BLaER1 (cell line): ENCODE data around the gene ATP2B2.

Experiments
- H3K27ac ChIP-seq: shearing (Covaris generic); formaldehyde crosslinking; 2 replicates; pipeline ENCODE4 v1.8.1; 2022
- H3K27me3 ChIP-seq: shearing (Covaris generic); formaldehyde crosslinking; 2 replicates; pipeline ENCODE4 v1.8.1; 2022
- H3K36me3 ChIP-seq: shearing (Covaris generic); formaldehyde crosslinking; 2 replicates; pipeline ENCODE4 v1.8.1; 2022
- H3K4me1 ChIP-seq: shearing (Covaris generic); formaldehyde crosslinking; 2 replicates; pipeline ENCODE4 v1.8.1; 2022
- H3K4me2 ChIP-seq: shearing (Covaris generic); formaldehyde crosslinking; 2 replicates; pipeline ENCODE4 v1.8.1; 2022
- H3K4me3 ChIP-seq: shearing (Covaris generic); formaldehyde crosslinking; 2 replicates; pipeline ENCODE4 v1.8.1; 2022
- H3K9ac ChIP-seq: shearing (Covaris generic); formaldehyde crosslinking; 2 replicates; pipeline ENCODE4 v1.8.1; 2022
- H3K9me3 ChIP-seq: shearing (Covaris generic); formaldehyde crosslinking; 2 replicates; pipeline ENCODE4 v1.8.1; 2022
- H4K20me1 ChIP-seq: shearing (Covaris generic); formaldehyde crosslinking; 2 replicates; pipeline ENCODE4 v1.8.1; 2022
- Cebpa-rat ChIP-seq: shearing (Covaris generic); IDR thresholded peaks from 2 replicates; pipeline ENCODE4 v1.8.1; 2022

Gene ATP2B2

GRCh38 chr3:10395196-10395595, 110.2 kb downstream of the ATP2B2 start:
- Histone ChIP-seq H3K27me3 (no peaks in the 10 kb centered on the region), H3K9me3 (no peaks in the 10 kb centered on the region), H3K4me2 (peak overlapping the region; percentile 97), H3K36me3 (peaks cover 54% of the 10 kb centered on the region), H4K20me1 (no peaks in the 10 kb centered on the region), H3K27ac (peak overlapping the region; percentile 90), H3K4me1 (peaks cover 88% of the 10 kb centered on the region), H3K4me3 (no peak overlapping the region), H3K9ac (peak overlapping the region; percentile 52; the same call in 1 of the 2 replicates)
- TF ChIP-seq Cebpa-rat = no peak

- peaks cover 94% of the 10 kb centered on the region for H3K4me1 ChIP-seq
- peak overlapping the region; percentile 97 for H3K4me2 ChIP-seq
- H3K4me3 ChIP-seq = no peak overlapping the region
- H3K36me3 ChIP-seq = peaks cover 48% of the 10 kb centered on the region
- no peak for TF ChIP-seq Cebpa-rat
- H3K9ac ChIP-seq = peak overlapping the region; percentile 74; the same call in 1 of the 2 replicates
- H4K20me1 ChIP-seq = no peaks in the 10 kb centered on the region
- no peaks in the 10 kb centered on the region for H3K27me3 ChIP-seq
- peak overlapping the region; percentile 90 for H3K27ac ChIP-seq
- H3K9me3 ChIP-seq = no peaks in the 10 kb centered on the region
Observed at GRCh38 chr3:10394491-10395025, 110.8 kb downstream of the ATP2B2 start.

DNA sequence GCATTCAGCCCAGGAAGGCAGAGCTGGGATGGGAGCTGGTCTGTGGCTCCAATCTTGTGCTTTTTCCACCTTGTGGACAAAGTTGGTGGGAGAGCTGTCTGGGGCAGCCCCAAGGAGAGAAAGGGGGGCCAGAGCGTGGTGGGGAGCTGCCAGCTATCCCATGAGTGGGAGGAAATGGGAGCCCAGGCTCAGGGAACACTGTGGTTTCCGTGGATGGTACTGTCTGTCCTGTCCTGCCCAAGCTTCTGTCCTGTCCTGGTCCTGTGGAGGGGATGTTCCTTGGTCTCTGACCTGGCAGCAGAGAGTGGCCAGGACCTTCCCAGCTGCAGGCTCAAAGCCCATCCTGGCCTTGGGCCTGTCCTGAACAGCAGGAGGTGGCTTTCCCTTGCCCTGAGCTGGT, 111.9 kb downstream of the ATP2B2 start:
- H3K4me1 ChIP-seq = peaks cover 97% of the 10 kb centered on the region
- no peaks in the 10 kb centered on the region for H3K27me3 ChIP-seq
- no peaks in the 10 kb centered on the region for H3K9me3 ChIP-seq
- TF ChIP-seq Cebpa-rat = no peak
- no peak overlapping the region for H3K4me3 ChIP-seq
- H3K36me3 ChIP-seq = peaks cover 38% of the 10 kb centered on the region
- peak overlapping the region; percentile 97 for H3K4me2 ChIP-seq
- H4K20me1 ChIP-seq = no peaks in the 10 kb centered on the region
- H3K9ac ChIP-seq = peak overlapping the region; percentile 74
- H3K27ac ChIP-seq = peak overlapping the region; percentile 90

DNA sequence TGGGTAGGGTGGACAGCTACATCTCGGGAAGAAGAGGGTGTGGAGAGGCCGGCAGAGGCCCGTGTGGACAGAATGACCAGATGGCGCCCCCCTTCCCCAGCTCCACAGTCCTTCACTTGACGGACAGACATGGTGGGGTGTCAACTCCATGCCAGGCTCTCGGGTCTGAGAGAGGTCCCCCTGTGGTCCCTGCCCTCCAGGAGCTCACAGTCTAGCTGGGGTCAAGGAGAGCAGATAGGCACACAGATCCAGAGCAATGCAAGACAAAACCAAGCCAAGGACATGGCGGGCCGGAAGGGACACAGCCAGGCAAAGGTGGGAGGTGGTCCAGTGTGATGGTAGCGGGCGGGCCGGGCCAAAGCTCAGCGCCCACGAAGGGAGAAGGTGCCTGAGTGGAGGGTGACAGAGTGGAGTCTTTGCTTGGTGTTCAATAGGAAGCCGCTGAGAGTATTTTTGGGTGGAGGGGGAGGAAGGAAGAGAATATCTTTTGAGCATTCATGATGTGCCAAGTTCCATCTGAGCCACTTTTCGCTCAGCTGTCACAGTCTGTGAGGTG, 112.4 kb downstream of the ATP2B2 start:
- peak overlapping the region; percentile 97 for H3K4me2 ChIP-seq
- H3K4me1 ChIP-seq = peaks cover 97% of the 10 kb centered on the region

GRCh38 chr3:10392244-10392643, 113.1 kb downstream of the ATP2B2 start:
- Histone ChIP-seq H3K9me3 (no peaks in the 10 kb centered on the region), H3K4me1 (peaks cover 100% of the 10 kb centered on the region), H3K4me3 (no peak overlapping the region), H3K27me3 (no peaks in the 10 kb centered on the region), H4K20me1 (no peaks in the 10 kb centered on the region), H3K9ac (peak overlapping the region; percentile 74; the same call in 1 of the 2 replicates), H3K36me3 (peaks cover 35% of the 10 kb centered on the region), H3K4me2 (peak overlapping the region; percentile 97), H3K27ac (peak overlapping the region; percentile 90)
- no peak for TF ChIP-seq Cebpa-rat

More for the DNA sequence above, 112.4 kb downstream of the ATP2B2 start:
- no peak for TF ChIP-seq Cebpa-rat
- Histone ChIP-seq H3K9ac (peak overlapping the region; percentile 74), H3K9me3 (no peaks in the 10 kb centered on the region), H3K27ac (peak overlapping the region; percentile 90), H3K27me3 (no peaks in the 10 kb centered on the region), H3K4me3 (no peak overlapping the region), H4K20me1 (no peaks in the 10 kb centered on the region), H3K36me3 (peaks cover 37% of the 10 kb centered on the region)

DNA sequence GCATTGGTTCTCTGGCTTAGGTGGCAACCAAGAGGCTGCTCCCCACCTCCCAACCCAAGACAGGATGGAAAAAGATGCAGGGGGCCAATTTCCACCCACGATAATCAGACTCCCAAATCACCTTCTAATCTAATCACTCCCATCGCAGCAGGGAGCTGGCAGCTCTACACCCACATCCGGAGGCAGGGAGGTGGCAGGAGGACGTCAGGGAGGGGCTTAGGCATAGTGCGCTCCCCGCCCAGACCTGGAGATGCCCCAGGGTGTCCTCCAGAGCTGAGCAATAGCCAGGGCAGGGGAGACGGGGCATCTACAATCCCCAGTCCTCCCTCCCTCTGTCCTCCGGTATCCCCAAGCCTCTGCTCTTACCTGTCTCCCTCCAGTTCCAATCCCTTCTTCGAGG, 114.0 kb downstream of the ATP2B2 start:
- Histone ChIP-seq H3K4me2 (peak overlapping the region; percentile 97), H3K9me3 (no peaks in the 10 kb centered on the region), H3K4me1 (peaks cover 100% of the 10 kb centered on the region), H3K9ac (peak overlapping the region; percentile 74), H3K4me3 (0 out of 2 replicates have a peak overlapping the region, but pooled peaks have one; percentile 53), H3K36me3 (peaks cover 26% of the 10 kb centered on the region), H3K27ac (peak overlapping the region; percentile 90), H4K20me1 (no peaks in the 10 kb centered on the region), H3K27me3 (no peaks in the 10 kb centered on the region)
- TF ChIP-seq Cebpa-rat = no peak

DNA sequence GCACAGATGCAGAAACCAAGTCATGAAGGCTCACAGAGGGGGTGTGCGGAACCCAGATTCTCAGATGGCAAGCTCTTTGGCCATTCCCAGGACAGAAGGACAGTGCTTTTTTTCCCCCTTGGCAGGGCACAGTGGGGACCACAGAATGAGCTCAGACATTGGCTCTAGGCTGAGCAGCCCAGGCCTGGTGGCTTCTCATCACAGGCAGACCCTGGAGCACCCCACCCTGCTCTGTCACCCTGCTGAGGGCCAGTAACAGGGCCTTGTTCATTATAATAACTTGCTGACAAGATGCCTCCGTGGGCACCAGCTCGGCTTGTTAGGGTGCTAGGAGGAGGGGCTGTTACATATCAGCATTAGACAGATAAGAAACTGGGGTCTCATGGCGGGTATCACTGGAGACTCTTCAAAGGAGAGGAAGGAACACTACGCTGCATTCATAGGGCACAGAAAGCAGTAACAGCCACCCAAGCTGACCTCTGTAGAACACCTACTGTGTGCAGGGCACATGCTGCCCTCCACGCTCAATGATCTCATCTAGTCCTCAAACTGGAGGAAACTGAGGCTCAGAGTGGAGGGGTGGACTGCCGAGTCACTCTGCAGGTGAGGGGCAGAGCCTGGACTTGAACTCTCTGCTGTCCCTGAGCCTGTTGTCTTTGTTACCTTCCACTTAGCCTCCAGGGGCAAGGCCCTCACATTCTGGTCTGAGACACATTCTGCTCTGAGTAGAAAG, 114.6 kb downstream of the ATP2B2 start:
- Histone ChIP-seq H3K27me3 (no peaks in the 10 kb centered on the region), H4K20me1 (no peaks in the 10 kb centered on the region), H3K9me3 (no peaks in the 10 kb centered on the region), H3K4me2 (peak overlapping the region; percentile 97), H3K27ac (peak overlapping the region; percentile 90), H3K4me3 (peak overlapping the region; percentile 53), H3K9ac (peak overlapping the region; percentile 74), H3K4me1 (peaks cover 100% of the 10 kb centered on the region), H3K36me3 (peaks cover 30% of the 10 kb centered on the region)
- TF ChIP-seq Cebpa-rat = no peak

DNA sequence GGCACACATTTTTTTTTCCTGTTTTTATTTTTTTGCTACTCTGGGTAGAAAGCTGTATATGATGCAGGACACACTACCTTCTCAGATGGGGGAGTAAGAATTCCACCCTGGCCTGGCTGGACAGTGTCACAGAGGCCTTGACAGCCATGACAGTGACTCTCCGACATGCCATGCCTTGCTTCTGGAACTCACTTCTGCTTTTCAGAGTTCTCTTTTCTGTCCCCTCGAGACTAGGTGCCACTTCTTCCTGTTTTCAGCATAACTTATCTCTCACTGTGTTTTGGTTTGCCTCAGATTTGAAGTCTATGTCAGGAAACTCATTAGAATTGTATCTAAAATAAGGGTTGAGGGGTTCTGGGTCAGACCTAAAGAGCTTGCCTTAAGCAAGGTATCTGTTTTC, 115.4 kb downstream of the ATP2B2 start:
- TF ChIP-seq Cebpa-rat = no peak
- Histone ChIP-seq H3K4me2 (peak overlapping the region; percentile 97), H3K36me3 (peaks cover 32% of the 10 kb centered on the region), H3K9ac (peak overlapping the region; percentile 74), H4K20me1 (no peaks in the 10 kb centered on the region), H3K4me3 (peak overlapping the region; percentile 53; the same call in 1 of the 2 replicates), H3K27me3 (no peaks in the 10 kb centered on the region), H3K9me3 (no peaks in the 10 kb centered on the region), H3K4me1 (peaks cover 100% of the 10 kb centered on the region), H3K27ac (peak overlapping the region; percentile 90)

DNA sequence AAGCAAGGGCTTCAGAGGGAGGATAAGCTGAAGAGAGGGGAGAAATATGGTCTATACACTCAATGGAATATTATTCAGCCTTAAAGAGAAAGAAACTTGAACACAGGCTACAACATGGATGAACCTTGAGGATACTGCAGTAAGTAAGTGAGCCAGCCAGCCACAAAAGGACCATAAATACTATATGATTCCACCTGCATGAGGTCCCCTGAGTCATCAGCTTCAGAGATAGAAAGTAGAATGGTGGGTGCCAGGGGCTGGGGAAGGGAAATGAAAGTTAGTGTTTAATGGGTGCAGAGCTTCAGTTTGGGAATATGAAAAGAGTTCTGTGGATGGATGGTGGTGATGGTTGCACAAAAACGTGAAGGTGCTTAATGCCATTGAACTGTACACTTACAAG, 116.0 kb downstream of the ATP2B2 start:
- no peaks in the 10 kb centered on the region for H3K27me3 ChIP-seq
- H3K9me3 ChIP-seq = no peaks in the 10 kb centered on the region
- no peak for TF ChIP-seq Cebpa-rat
- H4K20me1 ChIP-seq = no peaks in the 10 kb centered on the region
- H3K4me1 ChIP-seq = peaks cover 98% of the 10 kb centered on the region
- no peak overlapping the region for H3K4me3 ChIP-seq
- peaks cover 30% of the 10 kb centered on the region for H3K36me3 ChIP-seq
- peak overlapping the region; percentile 97 for H3K4me2 ChIP-seq
- no peak overlapping the region for H3K9ac ChIP-seq
- H3K27ac ChIP-seq = peak overlapping the region; percentile 90
